ENCODE measurements around the gene ATP6V0B.

The ATP6V0B gene

GRCh38 chr1:43999455-43999854 is 24.7 kb downstream of the ATP6V0B start:
- Histone ChIP-seq H3K27ac (no peak overlapping the region), H3K4me3 (ENCODE audit: low read depth in 1 of 2, low read length in 1 of 2) (no peak overlapping the region), H3K4me1 (ENCODE audit: control insufficient read depth in 1 of 2, insufficient read depth in 1 of 2, low read depth in 1 of 2, low read length in 1 of 2) (no peaks in the 10 kb centered on the region), H3K9me3 (no peaks in the 10 kb centered on the region), H3K27me3 (no peaks in the 10 kb centered on the region), H3K36me3 (no peaks in the 10 kb centered on the region)
- TF ChIP-seq CTCF (IDR thresholded peaks at IDR 0.05) = no peak

- Histone ChIP-seq H3K4me3 (ENCODE audit: low read depth in 1 of 2, low read length in 1 of 2) (no peak overlapping the region), H3K36me3 (no peaks in the 10 kb centered on the region), H3K27ac (no peak overlapping the region), H3K9me3 (no peaks in the 10 kb centered on the region), H3K4me1 (ENCODE audit: control insufficient read depth in 1 of 2, insufficient read depth in 1 of 2, low read depth in 1 of 2, low read length in 1 of 2) (no peaks in the 10 kb centered on the region), H3K27me3 (no peaks in the 10 kb centered on the region)
- no peak for TF ChIP-seq CTCF (IDR thresholded peaks at IDR 0.05)
Observed at GRCh38 chr1:44000122-44000665, 25.4 kb downstream of the ATP6V0B start.

GRCh38 chr1:44002165-44002564 is 27.4 kb downstream of the ATP6V0B start:
- H3K4me3 ChIP-seq (ENCODE audit: low read depth in 1 of 2, low read length in 1 of 2) = no peak overlapping the region
- H3K27ac ChIP-seq = no peak overlapping the region
- no peaks in the 10 kb centered on the region for H3K9me3 ChIP-seq
- TF ChIP-seq CTCF (IDR thresholded peaks at IDR 0.05) = no peak
- H3K4me1 ChIP-seq (ENCODE audit: control insufficient read depth in 1 of 2, insufficient read depth in 1 of 2, low read depth in 1 of 2, low read length in 1 of 2) = no peaks in the 10 kb centered on the region
- H3K27me3 ChIP-seq = no peaks in the 10 kb centered on the region
- no peaks in the 10 kb centered on the region for H3K36me3 ChIP-seq

- H3K27ac ChIP-seq = no peak overlapping the region
- no peaks in the 10 kb centered on the region for H3K36me3 ChIP-seq
- no peaks in the 10 kb centered on the region for H3K9me3 ChIP-seq
- H3K27me3 ChIP-seq = no peaks in the 10 kb centered on the region
- no peak overlapping the region for H3K4me3 ChIP-seq (ENCODE audit: low read depth in 1 of 2, low read length in 1 of 2)
- no peaks in the 10 kb centered on the region for H3K4me1 ChIP-seq (ENCODE audit: control insufficient read depth in 1 of 2, insufficient read depth in 1 of 2, low read depth in 1 of 2, low read length in 1 of 2)
- no peak for TF ChIP-seq CTCF (IDR thresholded peaks at IDR 0.05)
Observed at GRCh38 chr1:44002606-44003157, 27.9 kb downstream of the ATP6V0B start.

- TF ChIP-seq CTCF (IDR thresholded peaks at IDR 0.05) = no peak
- no peaks in the 10 kb centered on the region for H3K36me3 ChIP-seq
- no peaks in the 10 kb centered on the region for H3K4me1 ChIP-seq (ENCODE audit: control insufficient read depth in 1 of 2, insufficient read depth in 1 of 2, low read depth in 1 of 2, low read length in 1 of 2)
Observed at GRCh38 chr1:44008259-44008658, 33.5 kb downstream of the ATP6V0B start.

More at GRCh38 chr1:44008259-44008658, 33.5 kb downstream of the ATP6V0B start:
- no peak overlapping the region for H3K4me3 ChIP-seq (ENCODE audit: low read depth in 1 of 2, low read length in 1 of 2)
- peaks cover 2% of the 10 kb centered on the region for H3K27me3 ChIP-seq
- H3K27ac ChIP-seq = no peak overlapping the region
- no peaks in the 10 kb centered on the region for H3K9me3 ChIP-seq

All from neutrophil (primary cell).